ENCODE results near the gene YIPF2.
A peak's percentile ranks its signal among the peaks of the same experiment; 100 is the strongest.
"Not testable (repeated sequence)": the region's sequence is repeated elsewhere in the genome, so short reads cannot be mapped to it uniquely, and the experiment has no call there.

YIPF2 gene

DNA sequence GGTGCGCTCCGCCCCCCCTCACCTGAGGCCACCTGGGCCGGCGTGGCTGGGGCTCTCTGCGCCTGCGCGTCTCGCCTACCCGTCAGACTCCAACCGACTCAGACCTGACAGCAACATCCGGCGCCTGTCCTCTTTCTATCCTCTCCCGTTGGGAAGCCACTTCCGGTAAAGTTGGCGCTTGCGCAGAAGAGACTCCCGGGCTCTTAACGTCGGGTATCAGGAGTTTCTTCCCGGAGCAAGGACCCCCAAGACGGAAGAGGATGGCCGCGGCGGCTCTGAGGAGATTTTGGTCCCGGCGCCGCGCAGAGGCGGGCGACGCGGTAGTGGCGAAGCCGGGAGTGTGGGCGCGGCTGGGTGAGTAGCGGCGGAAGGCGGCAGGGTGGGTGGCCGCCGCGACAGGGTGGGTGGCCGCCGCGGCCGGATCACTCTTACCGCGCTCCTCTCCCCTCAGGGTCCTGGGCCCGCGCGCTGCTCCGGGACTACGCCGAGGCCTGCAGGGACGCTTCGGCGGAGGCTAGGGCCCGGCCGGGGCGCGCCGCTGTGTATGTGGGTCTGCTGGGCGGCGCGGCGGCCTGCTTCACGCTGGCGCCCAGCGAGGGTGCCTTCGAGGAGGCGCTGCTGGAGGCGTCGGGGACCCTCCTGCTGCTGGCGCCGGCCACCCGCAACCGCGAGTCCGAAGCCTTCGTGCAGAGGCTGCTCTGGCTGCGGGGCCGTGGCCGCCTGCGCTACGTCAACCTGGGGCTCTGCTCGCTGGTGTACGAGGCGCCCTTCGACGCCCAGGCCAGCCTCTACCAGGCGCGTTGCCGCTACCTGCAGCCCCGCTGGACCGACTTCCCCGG lies at the start of gene YIPF2, which contains the start of gene TIMM29:
TSS of gene YIPF2 (minus strand) at position 77 of the 839 bp plus-strand sequence. CDS start 229 bp downstream, outside the sequence.
TSS of gene TIMM29 (plus strand) at position 249 of the 839 bp plus-strand sequence. CDS start at position 261, 12 bp downstream.
- DNase-seq (ENCODE audit: low spot score), result peak; percentile 98

DNA sequence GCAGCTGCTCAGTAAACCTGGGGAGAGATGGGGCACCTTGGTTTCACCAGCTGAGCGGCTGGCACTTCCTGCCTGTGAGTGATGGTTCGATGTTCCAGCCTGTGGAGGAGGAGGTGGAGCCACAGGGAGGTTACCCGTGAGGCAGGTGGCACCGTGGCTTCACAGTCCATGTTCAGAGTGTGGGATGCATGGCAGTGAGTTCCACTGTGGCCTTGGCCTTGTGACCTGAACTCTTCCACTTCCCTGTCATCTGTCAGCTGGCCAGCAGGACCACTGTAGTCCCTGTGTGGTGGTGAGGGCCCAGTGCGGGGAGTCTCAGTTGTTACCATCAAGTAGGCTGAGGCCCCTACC lies 49.3 kb upstream of the YIPF2 start:
- DNase-seq (ENCODE audit: low spot score), result no peak

DNA sequence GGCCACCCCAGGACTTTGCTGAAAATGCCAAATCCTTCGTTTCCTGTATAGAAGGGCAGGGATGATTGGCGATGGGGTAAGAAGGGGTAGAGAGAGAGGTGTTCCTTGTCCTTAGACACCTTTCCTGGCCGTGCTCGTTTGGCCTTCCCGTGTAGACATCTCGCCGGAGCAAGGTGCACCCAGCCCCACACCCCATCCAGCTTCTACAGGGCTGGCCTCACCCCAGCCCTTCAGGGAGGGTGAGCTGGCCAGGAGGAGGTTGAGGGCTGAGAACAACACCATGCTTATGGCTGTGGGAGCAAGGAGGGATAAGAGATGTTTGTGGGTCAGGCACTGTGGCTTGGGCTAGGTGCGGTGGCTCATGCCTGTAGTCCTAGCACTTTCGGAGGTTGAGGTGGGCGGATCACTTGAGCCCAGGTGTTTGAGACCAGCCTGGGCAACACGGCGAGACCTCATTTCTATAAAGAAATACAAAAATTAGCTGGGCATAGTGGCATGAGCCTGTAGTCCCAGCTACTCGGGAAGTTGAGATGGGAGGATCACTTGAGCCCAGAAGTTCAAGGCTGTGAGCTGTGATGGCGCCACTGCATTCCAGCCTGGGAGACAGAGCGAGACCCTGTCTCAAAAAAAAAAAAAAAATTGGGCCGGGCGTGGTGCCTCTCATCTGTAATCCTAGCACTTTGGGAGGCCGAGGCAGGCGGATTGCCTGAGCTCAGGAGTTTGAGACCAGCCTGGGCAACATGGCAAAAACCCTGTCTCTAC lies 47.9 kb upstream of the YIPF2 start:
- no peak for DNase-seq (ENCODE audit: low spot score)

DNA sequence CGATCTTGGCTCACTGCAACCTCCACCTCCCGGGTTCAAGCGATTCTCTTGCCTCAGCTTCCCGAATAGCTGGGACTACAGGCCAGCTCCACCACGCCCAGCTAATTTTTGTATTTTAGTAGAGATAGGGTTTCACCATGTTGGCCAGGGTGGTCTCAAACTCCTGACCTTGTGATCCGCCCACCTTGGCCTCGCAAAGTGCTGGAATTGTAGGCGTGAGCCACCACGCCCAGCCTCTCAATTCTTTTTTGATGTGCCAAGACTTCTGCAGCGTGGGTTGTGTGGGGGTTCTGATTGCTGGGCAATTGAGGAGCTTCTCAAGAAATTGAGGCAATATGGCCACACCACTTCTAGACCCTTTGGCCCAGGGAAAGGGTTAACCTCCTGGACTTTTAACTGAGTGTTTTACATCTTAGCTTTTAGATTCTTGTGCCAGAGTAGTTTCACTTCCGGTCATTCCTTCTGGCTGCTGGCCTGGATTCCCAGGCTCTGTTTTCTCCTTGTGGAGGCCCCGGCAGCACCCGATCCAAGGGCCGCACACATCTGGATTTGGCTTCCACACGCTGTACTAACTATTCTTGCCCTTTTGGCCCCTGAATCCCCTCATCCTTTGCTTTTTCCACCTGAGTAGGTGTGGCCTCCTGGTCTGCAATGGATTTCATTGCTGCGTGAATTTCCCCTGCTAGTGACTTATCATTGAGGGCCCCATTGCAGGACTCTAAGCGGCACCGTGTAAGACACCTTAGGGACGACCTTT lies 47.1 kb upstream of the YIPF2 start:
- peak; percentile 81 for DNase-seq (ENCODE audit: low spot score)

DNA sequence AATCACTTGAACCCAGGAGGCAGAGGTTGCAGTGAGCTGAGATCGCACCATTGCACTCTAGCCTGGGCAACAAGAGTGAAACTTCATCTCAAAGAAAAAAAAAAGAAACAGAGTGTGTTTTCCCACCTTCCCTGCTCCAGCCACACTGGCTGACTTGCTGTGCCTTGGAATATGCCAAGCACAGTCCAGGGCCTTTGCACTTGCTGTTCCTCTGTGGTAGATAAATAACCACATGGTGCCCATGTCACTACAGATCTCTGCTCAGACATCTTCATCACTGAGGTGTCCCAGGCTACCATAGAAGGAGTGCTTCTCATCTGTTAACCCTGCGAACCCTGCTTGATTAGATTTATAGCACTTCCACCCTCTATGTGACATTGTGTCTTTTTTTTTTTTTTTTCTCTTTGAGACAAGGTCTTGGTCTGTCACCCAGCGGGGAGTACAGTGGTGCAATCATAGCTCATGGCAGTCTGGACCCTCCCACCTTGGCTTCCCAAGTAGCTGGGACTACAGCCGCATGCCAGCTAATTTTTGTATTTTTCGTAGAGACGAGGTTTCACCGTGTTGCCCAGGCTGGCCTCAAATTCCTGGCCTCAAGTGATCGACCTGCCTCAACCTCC lies 42.8 kb upstream of the YIPF2 start:
- no peak for DNase-seq (ENCODE audit: low spot score)

DNA sequence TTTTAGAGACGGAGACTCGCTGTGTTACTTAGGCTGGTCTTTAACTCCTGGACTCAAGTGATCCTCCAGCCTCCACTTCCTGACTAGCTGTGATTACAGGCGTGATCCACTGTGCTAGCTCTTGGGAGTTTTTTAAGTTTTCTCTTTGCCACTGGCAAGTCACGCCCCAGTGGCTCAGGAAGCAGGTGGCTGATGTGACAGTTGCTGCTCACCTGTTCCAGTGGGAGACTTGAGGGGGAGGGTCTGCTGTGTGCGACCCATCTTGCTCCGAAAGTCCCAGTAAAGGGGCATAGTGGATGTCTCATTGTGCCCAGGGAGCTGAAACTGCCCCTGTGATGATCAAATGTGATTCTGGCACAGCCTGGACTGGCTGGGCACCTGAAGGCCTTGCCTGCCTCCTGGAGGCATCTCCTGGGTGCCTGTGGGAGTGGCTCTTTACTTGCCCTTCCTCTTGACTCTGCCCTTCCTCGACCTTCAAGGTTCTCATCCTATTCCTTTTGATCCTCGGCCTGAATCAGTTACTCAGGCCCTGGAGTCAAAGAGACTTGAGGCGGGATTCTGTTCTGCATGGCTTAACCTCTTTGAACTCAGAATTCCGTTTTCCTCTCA lies 40.2 kb upstream of the YIPF2 start:
- DNase-seq (ENCODE audit: low spot score), result no peak

DNA sequence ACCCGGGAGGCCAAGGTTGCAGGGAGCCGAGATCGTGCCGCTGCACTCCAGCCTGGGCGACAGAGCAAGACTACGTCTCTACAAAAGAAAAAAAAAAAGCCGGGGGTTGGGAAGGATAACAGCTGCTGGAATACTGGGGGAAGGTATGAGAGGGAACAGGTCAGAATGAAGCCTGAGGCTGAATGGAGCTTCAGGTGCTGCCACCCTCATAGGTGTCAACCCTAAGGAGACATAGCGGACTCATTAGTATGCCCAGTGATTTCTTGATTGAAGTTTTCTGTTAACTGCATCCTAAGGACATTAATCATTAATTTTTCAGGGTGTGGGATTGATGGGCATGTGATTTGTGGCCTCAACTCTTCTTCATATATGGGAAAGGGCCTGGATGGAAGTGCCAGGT lies 38.4 kb upstream of the YIPF2 start:
- no peak for DNase-seq (ENCODE audit: low spot score)

DNA sequence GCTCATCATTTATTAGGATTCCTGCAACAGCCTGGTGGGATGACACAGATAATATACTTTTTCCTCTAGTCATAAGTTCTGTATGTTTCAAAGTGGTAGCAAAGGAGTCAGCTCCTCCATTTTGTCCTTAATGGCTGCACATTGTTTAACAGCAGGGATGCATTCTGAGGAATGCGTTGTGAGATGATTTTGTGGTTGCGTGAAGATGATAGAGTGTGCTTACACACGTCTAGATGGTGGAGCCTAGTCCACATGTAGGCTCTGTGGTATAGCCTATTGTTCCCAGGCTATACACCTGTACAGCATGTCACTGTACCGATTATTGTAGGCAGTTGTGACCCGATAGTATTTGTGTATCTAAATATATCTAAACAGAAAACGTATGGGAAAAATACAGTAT lies 37.0 kb upstream of the YIPF2 start:
- no peak for DNase-seq (ENCODE audit: low spot score)

DNA sequence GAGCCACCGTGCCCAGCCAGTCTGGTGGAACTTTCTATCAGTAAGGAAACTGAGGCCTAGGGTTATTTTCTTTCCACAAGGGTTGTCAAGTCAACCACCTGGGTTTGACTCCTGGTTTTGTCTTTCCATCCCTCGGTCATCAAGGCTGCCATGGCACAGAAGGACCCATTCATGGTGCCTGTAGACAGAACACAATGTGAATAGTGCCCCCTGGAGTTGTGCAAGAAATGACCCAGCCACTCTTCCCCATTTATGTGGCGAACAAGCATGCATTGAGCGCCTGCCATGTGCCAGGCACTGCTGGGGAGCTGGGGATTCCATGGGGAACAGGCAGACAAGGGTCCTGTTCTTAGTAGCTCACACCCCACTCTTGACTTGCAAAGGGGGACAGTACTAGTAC lies 36.5 kb upstream of the YIPF2 start:
- DNase-seq (ENCODE audit: low spot score), result no peak

DNA sequence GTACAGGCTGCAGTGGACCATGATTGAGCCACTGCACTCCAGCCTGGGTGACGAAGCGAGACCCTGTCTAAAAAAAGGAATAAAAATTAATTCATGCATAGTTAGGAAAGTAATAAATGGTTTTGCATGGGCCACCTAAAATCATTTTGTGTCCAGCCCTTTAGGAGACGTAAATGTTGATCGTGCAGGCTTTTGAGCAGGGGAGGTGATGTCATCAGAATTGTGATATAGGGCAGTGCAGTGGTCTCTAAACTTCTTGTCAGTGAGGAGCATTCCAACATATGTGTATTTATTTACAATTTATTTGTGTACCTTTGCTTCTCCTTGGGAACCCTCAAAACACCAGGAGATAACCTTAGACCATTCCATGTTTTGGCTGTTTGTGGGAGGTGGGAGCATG lies 35.4 kb upstream of the YIPF2 start:
- no peak for DNase-seq (ENCODE audit: low spot score)

DNA sequence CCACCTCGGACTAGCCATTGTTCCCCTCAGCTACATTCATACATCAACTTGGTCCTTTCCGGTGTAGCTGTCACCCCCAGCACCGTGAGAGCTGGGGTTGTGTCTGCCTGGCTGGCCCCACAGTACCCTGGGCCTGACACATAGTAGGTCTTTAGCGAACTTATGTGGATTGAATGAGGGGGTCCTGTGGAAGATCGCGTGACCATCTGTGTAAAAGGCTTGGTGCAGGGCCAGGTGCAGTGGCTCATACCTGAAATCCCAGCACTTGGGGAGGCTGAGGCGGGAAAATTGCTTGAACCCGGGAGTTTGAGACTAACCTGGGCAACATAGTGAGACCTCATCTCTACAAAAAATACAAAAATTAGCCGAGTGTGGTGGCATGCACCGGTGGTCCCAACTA lies 34.4 kb upstream of the YIPF2 start:
- no peak for DNase-seq (ENCODE audit: low spot score)

DNA sequence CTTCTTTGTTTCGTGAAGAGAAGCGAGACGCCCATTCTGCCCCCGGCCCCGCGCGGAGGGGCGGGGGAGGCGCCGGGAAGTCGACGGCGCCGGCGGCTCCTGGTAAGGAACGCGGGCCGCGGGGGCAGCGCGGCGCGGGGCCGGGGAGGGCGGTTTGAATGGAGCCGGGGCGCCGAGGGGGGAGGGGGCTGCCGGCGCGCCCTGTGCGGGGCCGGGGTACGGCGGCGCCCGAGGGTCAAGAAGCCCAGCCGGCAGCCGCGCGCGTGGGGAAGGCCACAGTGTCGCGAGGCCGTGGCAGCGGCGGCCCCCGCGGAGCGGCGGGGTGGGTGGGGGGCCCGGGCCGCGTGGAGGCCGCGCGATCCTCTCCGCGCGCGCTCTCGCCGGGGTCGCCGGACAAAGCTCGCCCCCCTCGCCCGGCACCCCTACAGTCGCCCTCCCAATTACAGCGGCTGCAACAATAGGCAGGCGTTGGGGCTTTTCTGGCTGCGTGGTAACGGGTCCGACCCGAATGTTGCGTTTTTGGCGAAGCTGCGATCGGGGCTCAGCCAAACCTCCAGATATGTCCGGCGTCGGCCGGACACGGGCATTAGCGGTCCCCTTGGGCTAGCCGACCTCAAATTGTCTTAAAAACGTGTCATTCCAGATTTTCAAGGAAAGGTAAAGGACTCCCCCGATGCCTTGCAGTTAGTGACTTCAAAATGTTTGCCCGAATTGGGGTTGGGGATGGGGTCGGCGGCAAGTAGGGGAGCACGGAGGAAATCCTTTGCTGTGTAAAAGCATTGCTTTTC lies 32.8 kb upstream of the YIPF2 start:
- DNase-seq (ENCODE audit: low spot score), result no peak

DNA sequence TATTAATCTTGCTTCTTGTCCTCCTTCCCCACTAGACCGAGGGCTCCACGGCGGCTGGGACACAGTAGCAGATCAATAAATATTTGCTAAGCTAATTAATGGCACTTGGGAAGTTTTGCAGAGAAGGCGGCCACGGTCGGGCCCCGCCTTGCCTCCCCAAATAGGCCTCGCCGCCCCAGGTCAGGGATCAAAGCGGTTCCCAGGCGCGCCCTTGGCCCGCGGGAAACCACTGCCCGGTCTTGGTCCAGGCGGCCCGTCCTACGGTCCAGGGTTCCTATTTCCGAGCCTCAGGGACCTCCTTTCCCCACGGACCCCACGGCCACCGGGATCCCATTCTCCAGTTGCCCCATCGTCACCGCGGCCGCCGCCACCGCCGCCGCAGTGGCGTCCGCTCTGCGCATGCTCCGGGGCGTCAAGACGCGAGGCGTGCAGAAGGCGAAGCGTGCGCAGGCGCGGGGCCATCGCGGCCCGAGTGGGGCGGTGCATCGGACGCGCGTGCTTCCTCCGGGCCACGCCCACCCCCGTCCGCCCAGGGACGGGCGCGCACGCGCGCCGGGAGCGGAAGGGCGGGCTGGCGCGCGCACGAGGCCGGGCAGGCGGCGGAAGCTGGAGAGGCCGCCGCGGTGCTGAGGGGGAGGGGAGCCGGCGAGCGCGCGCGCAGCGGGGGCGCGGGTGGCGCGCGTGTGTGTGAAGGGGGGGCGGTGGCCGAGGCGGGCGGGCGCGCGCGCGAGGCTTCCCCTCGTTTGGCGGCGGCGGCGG lies 32.1 kb upstream of the YIPF2 start, which contains the start of gene SMARCA4:
TSS of gene SMARCA4 (plus strand) at position 717 of the 759 bp plus-strand sequence. CDS start 23,122 bp downstream, outside the sequence.
- peak; percentile 100 for DNase-seq (ENCODE audit: low spot score)

DNA sequence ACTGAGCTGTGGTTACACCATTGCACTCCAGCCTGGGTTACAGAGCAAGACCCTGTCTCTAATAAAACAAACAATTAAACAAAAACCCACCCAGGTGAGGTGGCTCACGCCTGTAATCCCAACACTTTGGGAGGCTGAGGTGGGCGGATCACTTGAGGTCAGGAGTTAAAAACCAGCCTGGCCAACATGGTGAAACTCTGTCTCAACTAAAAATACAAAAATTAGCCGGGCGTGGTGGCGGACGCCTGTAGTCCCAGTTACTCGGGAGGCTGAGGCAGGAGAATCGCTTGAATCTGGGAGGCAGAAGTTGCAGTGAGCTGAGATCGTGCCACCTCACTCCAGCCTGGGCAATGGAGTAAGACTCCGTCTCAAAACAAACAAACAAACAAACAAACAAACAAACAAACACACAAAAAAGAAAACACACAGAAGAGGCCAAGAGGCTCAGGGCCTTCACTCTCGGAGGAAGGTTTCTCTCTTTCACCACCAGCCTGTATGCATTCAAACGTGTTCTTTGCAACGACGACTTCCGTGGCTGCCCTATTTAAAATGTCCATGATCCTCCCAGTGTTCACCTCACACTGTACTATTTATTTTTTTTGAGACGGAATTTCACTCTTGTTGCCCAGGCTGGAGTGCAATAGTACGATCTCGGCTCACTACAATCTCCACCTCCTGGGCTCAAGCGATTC lies 31.0 kb upstream of the YIPF2 start:
- DNase-seq (ENCODE audit: low spot score), result not testable (repeated sequence)

DNA sequence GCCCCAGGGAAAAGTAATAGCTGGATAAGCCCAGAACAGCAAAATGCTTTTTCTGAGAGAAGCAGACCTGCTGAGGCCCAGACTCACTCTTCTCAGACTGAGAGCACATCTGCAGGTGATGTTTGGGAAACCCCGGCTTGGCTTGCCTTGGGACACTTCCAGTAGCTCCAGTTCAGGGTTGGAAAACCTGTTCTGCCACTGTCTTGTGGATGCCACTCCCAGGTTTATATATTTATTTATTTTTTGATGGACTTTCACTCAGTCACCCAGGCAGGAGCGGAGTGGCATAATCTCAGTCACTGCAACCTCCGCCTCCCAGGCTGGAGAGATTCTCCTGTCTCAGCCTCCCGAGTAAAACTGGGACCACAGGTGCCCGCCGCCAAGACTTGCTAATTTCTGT lies 24.4 kb upstream of the YIPF2 start:
- no peak for DNase-seq (ENCODE audit: low spot score)

DNA sequence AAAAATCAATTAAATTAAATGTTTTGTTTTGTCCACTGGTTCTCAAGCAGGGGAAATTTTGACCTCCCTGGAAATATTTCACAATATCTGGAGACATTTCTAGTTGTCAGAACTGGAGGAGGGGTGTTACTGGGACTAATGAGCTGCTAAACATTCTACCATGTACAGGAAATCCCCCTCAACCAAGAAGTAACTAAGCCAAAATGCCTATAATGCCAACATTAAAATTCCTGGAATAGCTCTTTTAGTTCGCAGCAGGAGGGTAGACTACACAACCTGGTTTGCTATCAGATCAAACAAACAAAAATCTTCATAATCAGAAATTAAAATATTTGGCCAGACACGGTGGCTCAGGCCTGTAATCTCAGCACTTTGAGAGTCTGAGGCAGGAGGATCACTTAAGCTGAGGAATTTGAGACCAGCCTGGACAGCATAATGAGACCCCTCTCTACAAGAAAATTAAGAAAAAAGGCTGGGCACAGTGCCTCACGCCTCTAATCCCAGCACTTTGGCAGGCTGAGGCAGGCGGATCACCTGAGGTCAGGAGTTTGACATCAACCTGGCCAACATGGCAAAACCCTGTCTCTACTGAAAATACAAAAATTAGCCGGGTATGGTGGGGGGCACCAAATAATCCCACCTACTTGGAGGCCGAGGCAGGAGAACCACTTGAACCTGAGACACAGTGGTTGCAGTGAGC lies 18.7 kb upstream of the YIPF2 start:
- peak; percentile 27 for DNase-seq (ENCODE audit: low spot score)

DNA sequence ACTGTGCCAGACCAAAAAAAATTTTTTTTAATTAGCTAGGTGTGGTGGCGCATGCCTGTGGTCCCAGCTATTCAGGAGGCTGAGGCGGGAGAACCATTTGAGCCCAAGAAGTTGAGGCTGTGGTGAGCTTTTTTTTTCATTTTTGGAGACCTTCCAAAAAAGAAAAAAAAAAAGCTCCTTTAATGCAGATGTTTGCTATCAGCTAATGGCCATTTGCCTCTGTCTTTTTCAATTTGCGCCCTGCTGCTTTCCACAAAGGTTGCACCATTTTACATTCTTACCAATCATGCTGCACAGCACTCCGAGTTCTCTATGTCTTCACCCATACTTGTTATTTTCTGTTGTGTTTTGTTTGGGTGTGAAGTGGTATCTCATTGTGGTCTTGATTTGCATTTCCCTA lies 16.8 kb upstream of the YIPF2 start:
- no peak for DNase-seq (ENCODE audit: low spot score)

DNA sequence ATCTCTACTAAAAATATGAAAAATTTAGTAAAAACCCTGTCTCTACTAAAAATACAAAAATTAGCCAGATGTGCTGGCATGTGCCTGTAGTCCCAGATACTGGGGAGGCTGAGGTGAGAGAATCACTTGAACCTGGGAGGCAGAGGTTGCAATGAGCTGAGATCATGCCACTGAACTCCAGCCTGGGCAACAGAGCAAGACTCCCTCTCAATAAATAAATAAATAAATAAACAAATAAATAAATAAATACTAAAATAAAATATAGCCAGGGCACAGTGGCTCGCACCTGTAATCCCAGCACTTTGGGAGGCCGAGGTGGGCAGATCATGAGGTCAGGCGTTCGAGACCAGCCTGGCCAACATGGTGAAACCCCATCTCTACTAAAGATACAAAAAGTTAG lies 15.0 kb upstream of the YIPF2 start:
- not testable (repeated sequence) for DNase-seq (ENCODE audit: low spot score)

DNA sequence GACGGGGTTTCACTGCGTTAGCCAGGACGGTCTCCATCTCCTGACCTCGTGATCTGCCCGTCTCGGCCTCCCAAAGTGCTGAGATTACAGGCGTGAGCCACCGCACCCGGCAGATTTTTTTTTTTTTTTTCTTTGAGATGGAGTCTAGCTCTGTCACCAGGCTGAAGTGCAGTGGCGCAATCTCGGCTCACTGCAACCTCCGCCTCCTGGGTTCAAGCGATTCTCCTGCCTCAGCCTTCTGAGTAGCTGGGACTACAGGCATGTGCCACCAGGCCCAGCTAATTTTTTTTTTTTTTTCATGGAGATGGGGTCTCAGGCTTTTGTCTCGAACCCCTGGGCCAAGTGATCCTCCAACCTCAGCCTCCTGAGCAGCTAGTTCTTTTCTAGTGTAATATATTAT lies 13.2 kb upstream of the YIPF2 start:
- DNase-seq (ENCODE audit: low spot score), result not testable (repeated sequence)
